ENCODE data around the gene KCNIP1.

The KCNIP1 gene

DNA sequence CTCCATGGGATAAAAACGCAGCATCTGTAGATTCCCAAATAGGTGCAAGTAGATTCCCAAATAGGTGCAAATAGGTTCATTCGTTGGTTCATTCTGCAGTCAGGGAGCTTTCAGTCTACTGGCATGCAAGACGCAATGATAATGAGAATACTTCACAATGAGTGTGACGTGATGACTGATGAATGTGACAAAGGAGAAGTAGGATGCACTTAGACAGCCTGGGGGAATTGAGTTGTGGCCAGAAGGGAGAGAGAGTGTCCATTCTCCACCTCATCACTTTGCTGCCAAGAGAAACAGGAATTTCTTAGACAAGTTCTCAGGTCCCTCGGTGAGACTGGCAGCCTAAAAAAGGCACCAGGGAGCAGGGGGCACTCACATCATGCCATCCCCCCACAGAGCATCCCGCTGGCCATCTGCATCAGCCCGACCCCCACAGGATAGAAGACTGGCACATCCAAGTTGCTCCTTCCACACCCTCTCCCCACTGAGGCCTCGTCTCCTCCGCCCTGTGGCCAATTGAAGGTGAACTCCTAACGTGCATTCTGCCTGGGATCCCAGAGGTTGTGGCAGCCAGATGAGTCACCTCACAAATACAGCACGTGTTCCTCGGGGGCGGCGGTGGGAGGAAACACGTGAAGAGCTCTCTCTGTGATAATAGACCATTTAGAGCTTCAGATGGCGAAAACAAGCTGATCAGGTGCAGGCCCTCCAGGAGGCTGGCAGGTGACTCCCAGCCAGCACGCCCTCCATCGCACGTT is 19.9 kb upstream of the KCNIP1 start:
- no peak for DNase-seq

DNA sequence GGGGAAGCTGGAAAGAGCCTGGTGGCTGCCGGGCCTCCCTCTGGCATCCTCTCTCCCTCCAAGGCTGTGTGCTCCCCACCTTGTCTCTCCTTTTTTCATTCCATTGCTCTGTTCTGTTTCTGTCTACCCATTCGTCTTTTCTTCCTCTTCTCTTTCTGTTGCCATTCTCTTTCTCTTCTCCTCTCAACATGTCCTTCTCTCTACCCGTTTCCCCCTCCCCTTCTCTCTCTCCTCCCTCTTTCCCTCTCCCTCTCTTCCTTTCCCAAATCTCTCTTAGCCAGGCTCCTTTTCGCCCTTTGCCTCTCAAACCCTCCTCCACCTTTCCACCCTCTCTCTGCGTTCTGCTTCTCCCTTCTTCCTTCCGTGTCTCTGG is 19.4 kb upstream of the KCNIP1 start:
- no peak for DNase-seq

DNA sequence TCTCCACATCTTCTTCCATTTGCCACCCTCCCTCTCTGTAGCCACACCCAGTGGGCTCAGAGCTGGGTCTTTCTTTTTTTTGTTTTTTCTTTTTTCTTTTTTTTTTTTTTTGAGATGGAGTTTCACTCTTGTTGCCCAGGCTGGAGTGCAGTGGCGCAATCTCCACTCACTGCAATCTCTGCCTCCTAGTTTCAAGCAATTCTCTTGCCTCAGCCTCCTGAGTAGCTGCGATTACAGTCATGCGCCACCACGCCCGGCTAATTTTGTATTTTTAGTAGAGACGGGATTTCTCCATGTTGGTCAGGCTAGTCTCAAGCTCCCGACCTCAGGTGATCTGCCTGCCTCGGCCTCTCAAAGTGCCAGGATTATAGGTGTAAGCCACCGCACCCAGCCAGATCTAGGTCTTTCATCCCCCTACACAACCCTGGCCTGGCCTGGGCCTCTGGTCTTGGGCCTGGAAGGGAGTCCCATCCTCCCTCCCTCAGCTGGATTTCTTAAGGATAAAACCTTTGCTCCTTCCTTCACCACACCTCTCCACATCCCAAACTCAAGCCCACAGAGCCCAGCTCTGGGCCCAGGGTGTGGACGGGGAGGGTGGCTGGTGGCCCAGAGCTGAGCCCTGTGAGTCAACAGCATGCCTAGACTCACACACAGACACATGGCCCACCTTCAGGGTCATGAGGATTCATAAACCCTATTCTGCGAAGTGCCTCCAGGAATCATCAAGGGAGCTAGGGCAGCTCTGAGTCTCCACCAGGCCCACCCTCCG is 18.8 kb upstream of the KCNIP1 start:
- no peak for DNase-seq

DNA sequence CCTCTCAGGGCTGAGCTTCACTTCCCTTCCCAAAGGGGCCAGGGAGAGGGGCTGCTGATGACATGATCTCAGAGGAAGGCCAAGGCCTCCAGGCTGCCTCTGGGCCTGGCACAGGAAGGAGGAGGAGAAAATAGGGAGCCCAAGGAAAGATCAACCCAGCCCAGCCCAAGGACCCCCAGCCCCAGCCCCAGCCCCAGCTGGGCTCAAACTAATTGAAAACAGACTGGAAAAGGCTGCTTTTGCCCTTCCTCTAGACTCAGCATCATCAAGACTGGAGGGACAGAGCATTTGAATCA is 18.3 kb upstream of the KCNIP1 start:
- DNase-seq = no peak

DNA sequence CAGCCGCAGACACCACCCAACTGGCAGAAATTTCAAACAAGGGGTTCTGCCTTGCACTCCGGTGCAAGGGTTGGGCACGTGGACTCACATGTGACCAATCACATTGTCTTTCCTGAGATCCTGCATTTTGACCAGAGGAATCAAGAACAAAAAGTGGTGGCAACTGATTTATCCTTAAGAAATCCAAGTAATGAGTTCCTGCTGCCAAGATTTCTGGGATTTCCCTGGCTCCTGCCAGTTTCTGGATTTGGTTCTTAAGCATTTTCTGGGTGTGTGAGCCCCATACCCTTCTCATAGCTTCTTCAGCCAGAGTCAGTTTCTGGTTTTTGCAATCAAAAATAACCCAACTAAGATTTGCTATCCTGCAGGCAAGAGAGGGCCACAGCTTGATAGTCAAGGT is 17.4 kb upstream of the KCNIP1 start:
- DNase-seq = no peak

DNA sequence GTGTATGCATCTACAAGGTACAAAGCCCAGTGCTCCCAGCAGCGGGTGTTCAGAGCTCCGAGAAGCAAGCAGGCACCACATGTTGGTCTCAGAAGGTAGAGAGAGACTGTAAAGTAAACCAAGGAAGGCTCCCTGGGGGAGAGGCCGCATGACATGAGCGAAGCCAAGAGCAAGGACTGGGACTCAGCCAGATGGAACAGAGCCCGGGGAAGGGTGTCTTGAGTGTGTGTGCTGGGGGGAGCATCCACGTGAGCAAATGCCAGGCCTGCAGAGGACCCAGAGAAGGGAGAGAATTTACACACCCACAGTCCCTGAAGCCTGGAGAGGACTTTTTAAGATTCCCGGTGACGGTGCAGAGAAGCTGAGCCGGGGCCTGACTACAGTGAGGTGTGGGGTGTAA is 15.2 kb upstream of the KCNIP1 start:
- no peak for DNase-seq

DNA sequence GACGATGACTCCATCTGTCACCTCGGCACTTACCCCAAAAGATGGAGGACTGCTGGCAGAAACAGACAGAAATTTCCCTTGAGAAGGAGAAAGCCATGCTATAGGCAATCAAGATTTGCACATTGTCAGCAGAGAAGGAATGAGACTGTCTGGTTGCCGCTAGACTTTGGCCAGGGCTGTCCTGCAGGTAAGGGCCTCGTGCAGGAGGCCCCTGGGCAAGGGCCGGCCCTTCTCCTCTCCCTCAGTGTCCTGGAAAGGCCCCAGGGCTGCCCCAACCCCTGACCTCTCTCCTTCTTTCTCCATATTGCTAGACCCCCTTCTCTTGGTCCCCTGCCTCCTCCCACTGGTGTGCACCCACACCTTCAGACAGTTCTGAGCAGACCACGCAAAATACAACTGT is 14.6 kb upstream of the KCNIP1 start:
- no peak for DNase-seq

DNA sequence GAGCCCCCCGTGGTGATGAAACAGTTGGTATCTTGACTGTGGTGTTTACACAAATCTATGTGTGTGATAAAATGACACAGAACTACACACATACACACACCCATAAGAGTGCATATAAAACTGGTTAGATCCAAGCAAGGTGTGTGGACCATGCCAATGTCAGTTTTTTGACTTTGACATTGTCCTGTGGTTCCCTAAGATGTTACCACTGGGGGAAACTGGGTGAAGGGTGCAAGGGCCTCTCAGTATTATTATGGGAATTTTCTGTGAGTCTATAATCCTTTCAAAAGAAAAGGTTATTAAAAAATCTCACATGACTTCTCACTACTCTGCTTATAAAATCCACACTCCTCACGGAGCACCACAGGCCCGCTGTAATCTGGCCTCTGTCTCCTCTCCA is 13.4 kb upstream of the KCNIP1 start:
- DNase-seq = no peak

DNA sequence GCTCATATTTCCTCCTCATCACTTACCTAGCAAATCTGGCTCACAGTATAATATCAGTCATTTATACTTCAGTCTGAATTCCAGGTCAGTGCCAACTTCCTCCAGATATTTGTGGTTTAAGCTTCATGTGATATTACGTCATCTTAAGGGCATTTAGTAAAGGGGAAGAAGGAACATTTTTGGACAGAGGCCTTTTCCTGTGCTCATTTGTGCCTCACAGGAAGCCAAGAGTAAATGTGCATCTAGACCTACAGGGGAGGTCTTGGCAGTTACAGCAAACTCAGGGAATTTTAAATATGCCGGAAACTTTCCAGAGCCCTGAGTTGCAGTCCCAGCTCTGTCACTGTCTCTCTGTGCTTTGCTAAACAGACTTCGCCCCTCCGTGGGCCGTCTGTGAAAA is 12.3 kb upstream of the KCNIP1 start:
- no peak for DNase-seq

DNA sequence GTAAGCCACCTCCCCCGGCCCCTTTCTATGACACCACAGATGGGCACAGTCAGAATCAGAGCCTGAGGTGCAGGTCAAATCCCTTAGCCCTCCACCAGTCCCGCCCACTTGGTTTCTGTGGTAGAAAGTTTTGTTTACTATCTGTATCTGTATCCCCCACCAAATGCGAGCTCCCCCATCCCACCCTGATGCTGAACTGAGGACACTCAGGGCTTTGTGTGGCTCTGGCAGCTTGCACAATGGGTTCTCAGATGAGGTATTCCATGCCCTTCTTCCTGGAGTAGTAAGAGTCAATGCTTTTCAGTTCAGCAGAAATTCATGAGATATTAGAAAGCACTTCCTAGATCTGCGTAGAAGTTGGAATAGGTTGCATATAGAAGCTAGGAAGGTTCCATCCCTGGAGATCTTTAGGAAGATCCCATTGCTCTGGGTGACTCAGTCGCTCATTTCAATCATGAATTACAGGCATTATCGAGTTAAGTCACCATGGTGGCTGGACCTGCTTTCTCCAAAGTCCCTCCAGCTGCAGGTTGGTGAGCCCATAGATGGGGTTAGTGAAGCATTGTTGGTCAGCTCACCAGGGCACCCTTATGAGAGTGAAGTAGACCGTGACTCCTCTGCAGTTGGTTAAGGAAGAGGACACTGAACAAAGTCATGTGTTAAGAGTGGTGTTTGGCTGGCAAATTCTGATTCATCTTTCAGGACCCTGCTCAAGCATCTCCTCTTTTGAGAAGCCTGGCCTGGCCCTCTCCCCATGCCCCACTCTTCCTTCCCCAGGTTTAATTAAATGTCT is 10.6 kb upstream of the KCNIP1 start:
- DNase-seq = no peak

DNA sequence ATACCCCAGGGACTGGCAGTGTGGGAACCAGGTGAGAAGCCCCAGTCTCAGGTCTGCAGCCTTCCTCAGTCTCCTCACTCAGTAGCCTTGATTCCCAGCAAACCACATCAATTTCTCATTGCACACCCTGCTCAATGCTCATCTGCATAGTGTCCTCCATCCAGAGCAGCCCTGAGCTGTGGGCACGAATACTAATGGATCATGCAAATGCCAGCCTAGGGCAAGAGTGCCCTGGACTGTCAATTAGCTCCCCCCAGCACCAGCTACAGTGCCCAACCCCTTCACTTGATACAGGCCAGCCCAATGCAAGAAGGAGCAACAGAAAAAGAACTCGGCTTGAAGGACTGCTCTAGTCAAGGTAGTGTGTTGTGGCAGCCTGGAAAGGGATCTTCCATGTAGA is 9.8 kb upstream of the KCNIP1 start:
- DNase-seq = no peak

DNA sequence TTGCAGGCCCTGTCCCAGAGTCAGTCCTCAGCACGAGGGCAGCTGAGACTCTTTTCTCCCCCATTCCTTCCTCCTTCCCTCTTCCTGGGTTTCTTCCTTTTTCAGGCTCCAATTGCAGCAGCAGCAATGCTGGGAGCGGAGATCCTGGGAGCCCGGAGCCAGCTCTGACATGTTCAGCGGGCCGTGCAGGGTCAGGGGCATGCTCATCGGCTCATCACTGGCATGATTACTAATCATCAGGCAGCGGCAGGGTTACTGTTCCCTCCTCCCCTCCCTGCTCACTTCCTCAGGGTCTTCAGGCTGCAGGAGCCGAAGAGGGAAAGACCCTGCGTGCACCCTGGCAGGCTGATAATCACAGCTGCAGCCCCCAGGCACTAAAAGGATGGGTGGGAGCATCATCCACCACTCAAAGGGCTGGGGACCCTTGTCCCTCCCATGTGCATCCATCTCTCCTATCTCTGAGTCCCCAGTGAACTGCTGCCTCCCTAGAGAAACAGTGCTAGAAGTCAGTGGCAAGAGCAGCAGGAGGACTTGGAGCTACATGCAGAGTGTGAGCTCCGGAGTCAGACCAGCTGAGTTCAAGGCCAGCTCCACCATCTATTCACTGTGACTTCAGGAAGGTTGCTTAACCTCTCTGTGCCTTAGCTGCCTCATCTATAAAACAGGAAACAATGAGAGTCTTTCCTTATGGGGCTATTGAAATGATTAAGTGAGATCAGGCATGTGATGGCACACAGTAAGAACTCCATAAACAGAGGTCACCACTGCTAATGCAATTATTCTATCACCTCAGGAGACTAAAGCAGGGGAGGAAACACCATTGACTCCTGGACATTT is 7.8 kb upstream of the KCNIP1 start:
- no peak for DNase-seq

DNA sequence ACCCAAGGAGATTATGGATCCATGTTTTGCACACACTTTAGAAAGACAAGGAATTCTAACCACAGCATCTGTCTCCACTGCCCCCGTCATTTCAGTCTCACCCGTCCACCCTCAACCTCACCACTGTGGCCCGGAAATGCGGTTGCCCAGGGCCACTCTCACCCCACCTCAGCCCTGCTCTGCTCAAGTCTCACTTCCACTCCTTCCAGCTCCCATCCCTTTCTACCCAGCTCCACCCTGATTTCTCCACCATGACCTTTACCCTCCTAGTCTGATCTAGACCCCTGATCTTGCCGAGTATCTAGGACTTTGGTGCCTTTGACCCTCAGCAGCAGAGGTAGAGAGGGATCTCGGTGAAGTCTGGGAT is 7.2 kb upstream of the KCNIP1 start:
- no peak for DNase-seq

DNA sequence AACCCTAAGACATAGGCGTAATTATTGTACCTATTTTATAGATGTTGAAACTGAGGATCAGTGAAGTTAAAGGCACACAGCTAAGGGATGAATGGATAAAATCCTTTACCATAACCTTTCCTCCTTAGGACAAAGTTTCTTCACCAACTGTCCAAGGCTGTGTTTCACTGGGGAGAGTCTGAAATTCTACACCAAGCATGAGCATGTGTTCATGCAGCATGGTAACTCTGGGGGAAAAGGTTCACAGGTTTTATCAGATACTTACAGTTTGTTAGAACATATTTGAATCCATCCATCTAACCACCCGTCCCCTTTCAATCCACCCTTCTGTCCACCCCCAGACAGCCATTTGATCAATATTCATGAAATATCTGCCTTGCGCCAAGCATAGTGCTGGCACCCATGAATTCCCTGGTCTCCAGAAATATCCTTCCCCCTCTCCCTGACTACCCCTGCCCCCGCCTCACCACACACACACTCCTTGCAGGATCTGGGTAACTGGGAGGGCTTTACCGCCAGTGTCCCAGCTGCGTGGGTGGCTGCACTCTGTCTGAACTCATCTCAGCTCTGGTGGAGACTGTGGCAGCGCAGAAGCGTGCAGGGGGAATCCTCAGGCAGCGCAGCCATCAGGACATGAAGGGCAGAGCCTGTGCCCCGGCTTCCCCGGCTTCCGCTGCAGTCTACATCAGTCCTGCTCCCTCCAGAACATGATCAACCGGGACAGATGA is 6.3 kb upstream of the KCNIP1 start:
- no peak for DNase-seq

DNA sequence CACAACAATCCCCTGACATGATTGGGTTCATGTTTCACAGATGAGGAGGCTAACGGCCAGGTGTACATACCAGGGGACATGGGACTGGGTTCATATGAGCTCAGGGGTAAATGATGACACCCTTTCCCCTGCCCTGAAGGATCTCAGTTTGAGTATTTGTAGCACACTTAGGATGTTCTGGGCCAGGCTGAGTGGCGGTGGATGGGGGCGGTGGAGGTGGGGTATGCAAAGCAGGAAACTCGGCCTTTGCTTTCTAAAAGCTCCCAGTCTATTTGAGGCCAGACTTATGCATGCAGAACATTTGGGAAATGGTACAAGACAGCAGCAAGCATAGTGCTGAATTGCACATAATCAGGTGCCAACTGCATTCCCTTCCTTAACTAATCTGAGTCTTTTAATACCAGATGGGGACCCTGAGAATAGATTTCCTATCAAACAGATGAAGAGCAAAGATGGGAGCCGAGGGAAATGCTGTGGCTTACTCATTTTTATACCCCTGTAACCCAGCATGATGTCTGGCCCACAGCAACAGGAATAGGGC is 4.9 kb upstream of the KCNIP1 start:
- no peak for DNase-seq

DNA sequence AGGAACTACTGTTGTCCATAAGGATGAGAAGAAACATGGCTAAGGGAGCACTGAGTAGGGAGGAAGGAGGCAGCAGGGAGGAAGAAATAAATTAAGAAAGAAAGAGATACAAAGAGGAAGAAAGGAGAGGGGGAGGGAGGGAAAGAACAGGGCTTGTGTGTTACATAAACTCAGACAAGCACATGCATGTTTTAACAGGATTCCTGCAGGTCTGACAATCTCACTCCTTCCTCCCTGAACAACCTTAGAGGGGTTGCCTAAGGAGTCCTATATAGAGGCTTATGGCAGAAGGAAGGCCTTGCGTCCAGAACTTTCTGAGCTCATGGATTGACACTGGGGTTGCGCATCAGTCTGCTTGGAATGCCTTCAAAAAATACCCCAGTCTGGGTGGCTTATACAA is 4.2 kb upstream of the KCNIP1 start:
- no peak for DNase-seq

DNA sequence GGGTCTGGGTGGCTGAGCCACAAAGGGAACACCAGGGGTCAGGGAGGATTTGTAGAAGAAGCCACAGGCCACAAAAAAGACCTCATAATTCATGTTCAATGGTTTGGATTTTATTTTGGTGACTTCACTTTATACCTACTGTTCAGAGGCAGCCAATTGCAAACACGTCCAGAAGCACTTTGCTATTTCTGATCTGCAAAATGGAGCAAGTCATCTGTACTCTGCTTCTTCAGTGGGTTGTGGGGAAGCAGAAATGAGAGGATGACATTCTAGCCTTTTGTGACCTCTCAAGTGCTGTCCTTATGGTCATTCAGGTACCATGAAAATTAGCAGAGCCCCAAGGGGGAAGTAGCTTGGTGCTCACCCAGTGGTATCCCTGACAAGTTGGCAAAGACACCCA is 2.5 kb upstream of the KCNIP1 start:
- no peak for DNase-seq

DNA sequence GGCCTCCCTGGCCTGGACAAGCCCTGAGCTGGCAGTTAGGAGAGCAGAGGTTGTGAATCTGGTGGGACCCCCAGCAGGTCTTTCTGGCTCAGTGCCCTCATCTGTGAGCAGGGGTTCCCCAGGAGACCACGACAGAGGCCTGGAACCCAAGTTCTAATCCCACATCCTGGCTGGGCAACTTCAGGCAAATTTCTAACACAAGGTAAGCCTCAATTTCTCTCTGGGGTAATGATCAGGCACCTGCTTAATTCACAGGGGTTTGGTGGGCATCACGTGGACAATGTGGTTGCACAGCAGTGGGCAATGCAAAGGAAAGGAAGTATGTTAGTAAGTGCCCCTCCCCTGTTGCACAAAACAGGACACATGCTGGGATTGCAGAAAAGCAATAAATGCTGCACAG is 1.9 kb upstream of the KCNIP1 start:
- DNase-seq = no peak

DNA sequence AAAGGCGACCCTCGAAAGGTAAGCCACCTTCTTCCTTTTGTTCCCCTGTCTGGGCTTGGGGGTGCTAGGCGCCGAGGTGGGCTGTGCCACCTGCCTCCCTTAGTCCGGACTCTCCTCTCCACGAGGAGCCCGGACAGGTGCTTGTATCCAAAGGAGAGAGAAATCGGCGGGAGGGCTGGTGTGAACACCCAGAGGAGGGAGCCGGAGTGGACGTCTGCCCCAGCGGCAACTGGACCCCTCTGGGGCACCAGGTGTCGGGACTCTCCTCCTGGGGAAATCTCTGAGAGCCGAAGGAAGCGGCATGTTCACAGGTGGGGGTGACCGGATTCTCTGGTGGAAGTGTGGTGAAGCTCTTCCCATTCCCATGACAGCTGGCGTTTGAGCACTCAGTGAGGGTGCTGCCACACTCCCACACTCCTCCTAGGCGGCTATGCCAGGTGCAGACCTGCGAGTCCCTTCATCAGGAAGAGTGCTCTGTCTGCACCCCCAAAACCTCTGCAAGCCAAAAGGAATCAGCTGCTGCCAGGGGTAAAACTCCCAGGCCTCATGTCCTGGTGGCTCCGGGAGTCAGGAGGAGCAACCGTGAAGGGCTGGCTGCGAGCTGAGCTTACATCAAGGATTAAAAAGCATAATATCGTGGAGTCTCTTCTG is 921 bp downstream of the KCNIP1 start:
- no peak for DNase-seq

DNA sequence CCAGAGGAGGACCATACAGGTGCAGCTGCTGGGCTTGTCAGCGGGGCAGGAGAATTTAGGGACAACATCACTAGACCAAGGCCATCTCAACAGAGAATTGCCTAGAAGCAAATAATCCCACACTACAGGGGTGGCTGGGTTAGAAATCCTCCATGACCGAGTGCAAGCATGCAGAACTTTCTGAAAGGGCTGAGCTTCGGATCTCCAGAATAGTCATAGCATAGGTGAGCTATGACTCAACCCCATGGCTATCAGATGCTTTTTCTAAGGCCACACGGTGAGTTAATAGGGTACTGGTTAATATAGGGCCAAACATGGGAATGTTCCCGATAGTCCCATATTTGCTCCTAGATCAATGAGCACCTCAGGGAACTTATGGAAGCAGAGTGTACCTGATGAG is 4.2 kb downstream of the KCNIP1 start:
- no peak for DNase-seq

DNA sequence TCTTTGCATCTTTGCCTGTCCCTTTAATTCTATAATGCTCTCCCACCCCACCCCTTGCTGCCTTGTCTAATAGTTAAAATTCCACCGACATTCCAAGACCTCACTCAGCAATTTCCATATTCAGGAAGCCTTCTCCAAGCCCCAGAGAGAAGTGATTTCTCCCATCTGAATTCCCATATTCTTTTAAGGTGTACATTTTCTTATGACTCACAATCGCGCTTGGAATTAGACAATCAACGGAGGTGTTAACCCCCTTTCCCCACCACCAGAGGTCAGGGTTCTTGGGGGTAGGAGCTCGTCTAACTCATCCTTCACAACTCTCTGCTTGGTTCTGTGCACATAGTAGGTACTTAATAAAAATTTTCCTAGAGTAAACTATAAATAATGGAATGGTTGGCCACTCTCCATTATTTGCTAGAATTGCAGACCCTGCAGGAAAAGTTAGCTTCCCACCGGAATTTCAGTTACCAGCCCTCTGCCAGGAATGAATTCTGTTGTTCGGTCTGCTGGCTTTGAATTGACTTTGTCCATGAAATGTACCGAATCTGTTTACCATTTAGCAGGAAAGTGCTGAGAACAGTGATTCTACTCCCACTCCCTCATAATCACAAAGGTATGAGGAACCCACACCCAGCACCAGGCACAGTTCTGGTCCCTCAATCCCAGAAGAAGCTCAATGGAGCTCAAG is 5.0 kb downstream of the KCNIP1 start:
- no peak for DNase-seq

All from CD4-positive, alpha-beta T cell treated with Interleukin-4 for 4 hours (primary cell).